Tibial nerve (tissue), 4 donors: ENCODE data around the gene GFRA3. TPM values are rescaled to one million over a fixed set of nuclear protein-coding genes. Genes with fewer than 3 reads are reported as not detected.

Source experiments
- DNase-seq, 2 donors: peaks; one replicate each; pipeline ENCODE4 v3.0.0-alpha.2; 2019; ENCODE audit warnings: low spot score in 2 of 2
- H3K27ac ChIP-seq, 4 donors: fragments of 200-600 bp; sonication (generic) in 3 of 4; one replicate each; pipeline ENCODE4 v1.5.1; 2017 to 2019; ENCODE audit warnings: mild to moderate bottlenecking in 1 of 4
- H3K27me3 ChIP-seq, 2 donors: fragments of 200-600 bp; sonication (generic) in 1 of 2; one replicate each; pipeline versions ENCODE4 v1.5.1 to v1.6.0; 2017 to 2019
- H3K36me3 ChIP-seq, 3 donors: fragments of 200-600 bp; sonication (generic); one replicate each; pipeline ENCODE4 v1.5.1; 2018 to 2019
- H3K4me1 ChIP-seq, 4 donors: fragments of 200-600 bp; sonication (generic) in 3 of 4; one replicate each; pipeline ENCODE4 v1.5.1; 2017 to 2019
- H3K4me3 ChIP-seq, 4 donors: fragments of 200-600 bp; sonication (generic) in 3 of 4; one replicate each; pipeline ENCODE4 v1.5.1; 2017 to 2019; ENCODE audit warnings: mild to moderate bottlenecking in 1 of 4, moderate library complexity in 1 of 4
- H3K9me3 ChIP-seq, 4 donors: fragments of 200-600 bp; sonication (generic) in 3 of 4; one replicate each; pipeline ENCODE4 v1.5.1; 2017 to 2019
- CTCF ChIP-seq, 5 experiments: fragments of 200-600 bp in 3 of 5; fragments of 450-650 bp in 2 of 5; sonication (generic) in 3 of 5; IDR thresholded peaks; one replicate each; pipeline ENCODE4 v1.5.1; 2016 to 2019; ENCODE audit warnings: antibody characterized with exemption in 5 of 5, mild to moderate bottlenecking in 3 of 5, moderate library complexity in 2 of 5
- EP300 ChIP-seq, 2 donors: sonication (generic); formaldehyde crosslinking; IDR thresholded peaks; one replicate each; pipeline ENCODE4 v1.6.1; 2017; ENCODE audit warnings: antibody characterized with exemption in 2 of 2, mild to moderate bottlenecking in 1 of 2
- POLR2A ChIP-seq, 2 donors: fragments of 450-650 bp; IDR thresholded peaks; one replicate each; pipeline ENCODE4 v1.6.1; 2017; ENCODE audit warnings: antibody characterized with exemption in 2 of 2, mild to moderate bottlenecking in 2 of 2, moderate library complexity in 2 of 2
- WGBS, 2 donors: methylation state at CpG; one replicate each; pipeline ENCODE4 v1.1.5; 2018; 5-methylcytosine and 5-hydroxymethylcytosine counted together
- total RNA-seq, 4 donors: library from RNA; depleted of rRNA; stranded (reverse); fragments of >200 nt; gene quantifications; one replicate each; pipeline ENCODE4 v1.1.0, GENCODE V29; 2016

The GFRA3 gene
- total RNA-seq, 4 donors from 2014 or later, result 1.8 to 5.9 (median 4.1) TPM

GRCh38 chr5:138230261-138230660 is 44.2 kb downstream of the GFRA3 start:
- H3K27me3 ChIP-seq, result no peaks in the 10 kb centered on the region
- no peak overlapping the region for H3K27ac ChIP-seq
- no peak overlapping the region for H3K4me3 ChIP-seq
- H3K36me3 ChIP-seq, result no peaks in the 10 kb centered on the region
- H3K4me1 ChIP-seq, result peaks cover 0 to 19% (median 6%) of the 10 kb centered on the region in 4 donors
- no peak for TF ChIP-seq CTCF (IDR thresholded peaks at IDR 0.05)
- no peak for TF ChIP-seq POLR2A (IDR thresholded peaks at IDR 0.05)
- TF ChIP-seq EP300 (IDR thresholded peaks at IDR 0.05), result no peak
- peaks cover 0 to 11% (median 0%) of the 10 kb centered on the region in 4 donors for H3K9me3 ChIP-seq
- no peak for DNase-seq

- WGBS, 2 donors, result 61 to 69% methylated on average over 6 of the region's 6 CpGs
- Histone ChIP-seq H3K4me3 (no peak overlapping the region), H3K27ac (no peak overlapping the region), H3K9me3 (peaks cover 0 to 11% (median 0%) of the 10 kb centered on the region in 4 donors), H3K4me1 (peaks cover 0 to 19% (median 6%) of the 10 kb centered on the region in 4 donors), H3K27me3 (no peaks in the 10 kb centered on the region), H3K36me3 (no peaks in the 10 kb centered on the region)
- no peak for TF ChIP-seq CTCF (IDR thresholded peaks at IDR 0.05)
- TF ChIP-seq EP300 (IDR thresholded peaks at IDR 0.05), result no peak
- TF ChIP-seq POLR2A (IDR thresholded peaks at IDR 0.05), result no peak
- no peak for DNase-seq
Observed at GRCh38 chr5:138229387-138229786, 45.0 kb downstream of the GFRA3 start.

- peaks cover 0 to 27% (median 6%) of the 10 kb centered on the region in 4 donors for H3K4me1 ChIP-seq
- no peaks in the 10 kb centered on the region for H3K36me3 ChIP-seq
- H3K9me3 ChIP-seq, result peaks cover 0 to 11% (median 0%) of the 10 kb centered on the region in 4 donors
- no peaks in the 10 kb centered on the region for H3K27me3 ChIP-seq
- H3K4me3 ChIP-seq, result no peak overlapping the region
- TF ChIP-seq CTCF (IDR thresholded peaks at IDR 0.05) (no peak), POLR2A (IDR thresholded peaks at IDR 0.05) (no peak), EP300 (IDR thresholded peaks at IDR 0.05) (no peak)
- H3K27ac ChIP-seq, result no peak overlapping the region
- no peak for DNase-seq
Observed at GRCh38 chr5:138226910-138227309, 47.5 kb downstream of the GFRA3 start.

- no peak overlapping the region for H3K27ac ChIP-seq
- TF ChIP-seq CTCF (IDR thresholded peaks at IDR 0.05) (no peak), POLR2A (IDR thresholded peaks at IDR 0.05) (no peak), EP300 (IDR thresholded peaks at IDR 0.05) (no peak)
- 89% methylated on average over 4 to 6 of the region's 6 CpGs for WGBS, 2 donors
- H3K4me1 ChIP-seq, result peaks cover 0 to 8% (median 0%) of the 10 kb centered on the region in 4 donors
- no peaks in the 10 kb centered on the region for H3K36me3 ChIP-seq
- H3K4me3 ChIP-seq, result no peak overlapping the region
- H3K9me3 ChIP-seq, result peaks cover 0 to 11% (median 0%) of the 10 kb centered on the region in 4 donors
- H3K27me3 ChIP-seq, result no peaks in the 10 kb centered on the region
- DNase-seq, result no peak
Observed at GRCh38 chr5:138224712-138225111, 49.7 kb downstream of the GFRA3 start.

GRCh38 chr5:138223532-138223931 is 50.9 kb downstream of the GFRA3 start:
- Histone ChIP-seq H3K27me3 (no peaks in the 10 kb centered on the region), H3K27ac (no peak overlapping the region), H3K4me1 (peaks cover 0 to 8% (median 0%) of the 10 kb centered on the region in 4 donors), H3K9me3 (peaks cover 0 to 11% (median 0%) of the 10 kb centered on the region in 4 donors), H3K36me3 (no peaks in the 10 kb centered on the region), H3K4me3 (no peak overlapping the region)
- TF ChIP-seq POLR2A (IDR thresholded peaks at IDR 0.05) (no peak), CTCF (IDR thresholded peaks at IDR 0.05) (no peak), EP300 (IDR thresholded peaks at IDR 0.05) (no peak)
- no peak for DNase-seq
- 91 to 100% methylated on average over 1 of the region's 1 CpG for WGBS, 2 donors
